ENCODE measurements around the gene MAML2. TPM values are rescaled to one million over a fixed set of nuclear protein-coding genes. Genes with fewer than 3 reads are reported as not detected.

MAML2 gene
- total and polyA plus RNA-seq, 2 experiments from 2014 or later: 4.7 to 15.3 TPM

DNA sequence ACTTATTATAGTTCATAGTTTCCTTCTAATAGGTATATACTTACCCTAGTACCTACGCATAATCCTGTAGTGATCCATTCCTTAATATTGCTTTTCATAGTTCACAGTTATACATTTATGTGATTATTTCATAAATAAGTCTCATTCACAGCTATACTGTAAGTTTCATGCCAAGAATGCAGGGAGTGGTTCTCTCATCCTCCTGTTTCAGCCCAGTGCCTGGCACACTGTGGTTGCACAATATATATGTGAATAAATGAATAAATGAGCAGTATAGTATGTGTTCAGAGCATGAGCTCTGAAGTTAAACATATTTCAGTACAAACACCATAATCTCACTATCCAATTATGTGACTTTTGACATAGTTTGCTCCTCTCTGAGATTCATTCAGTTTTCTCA, 115.8 kb downstream of the MAML2 start:
- no peaks in the 10 kb centered on the region for H3K27me3 ChIP-seq
- H2AFZ ChIP-seq: no peak overlapping the region
- H3K9me3 ChIP-seq (ENCODE audit: low read depth): no peaks in the 10 kb centered on the region
- H3K4me3 ChIP-seq: no peak overlapping the region
- peaks cover 75% of the 10 kb centered on the region for H3K79me2 ChIP-seq
- peaks cover 4% of the 10 kb centered on the region for H3K4me1 ChIP-seq (ENCODE audit: insufficient read depth)
- no peak for DNase-seq (ENCODE audit: low spot score)
- TF ChIP-seq, protein P1, sequence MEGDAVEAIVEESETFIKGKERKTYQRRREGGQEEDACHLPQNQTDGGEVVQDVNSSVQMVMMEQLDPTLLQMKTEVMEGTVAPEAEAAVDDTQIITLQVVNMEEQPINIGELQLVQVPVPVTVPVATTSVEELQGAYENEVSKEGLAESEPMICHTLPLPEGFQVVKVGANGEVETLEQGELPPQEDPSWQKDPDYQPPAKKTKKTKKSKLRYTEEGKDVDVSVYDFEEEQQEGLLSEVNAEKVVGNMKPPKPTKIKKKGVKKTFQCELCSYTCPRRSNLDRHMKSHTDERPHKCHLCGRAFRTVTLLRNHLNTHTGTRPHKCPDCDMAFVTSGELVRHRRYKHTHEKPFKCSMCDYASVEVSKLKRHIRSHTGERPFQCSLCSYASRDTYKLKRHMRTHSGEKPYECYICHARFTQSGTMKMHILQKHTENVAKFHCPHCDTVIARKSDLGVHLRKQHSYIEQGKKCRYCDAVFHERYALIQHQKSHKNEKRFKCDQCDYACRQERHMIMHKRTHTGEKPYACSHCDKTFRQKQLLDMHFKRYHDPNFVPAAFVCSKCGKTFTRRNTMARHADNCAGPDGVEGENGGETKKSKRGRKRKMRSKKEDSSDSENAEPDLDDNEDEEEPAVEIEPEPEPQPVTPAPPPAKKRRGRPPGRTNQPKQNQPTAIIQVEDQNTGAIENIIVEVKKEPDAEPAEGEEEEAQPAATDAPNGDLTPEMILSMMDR (IDR thresholded peaks at IDR 0.05; ENCODE audit: poor library complexity): no peak
- TF ChIP-seq EZH2 (IDR thresholded peaks at IDR 0.05; ENCODE audit: borderline replicate concordance) (no peak), EZH2phosphoT487 (IDR thresholded peaks at IDR 0.05; ENCODE audit: low read depth, severe bottlenecking, unreplicated experiment) (no peak)
- no peak overlapping the region for H3K4me2 ChIP-seq
- no peaks in the 10 kb centered on the region for H3K36me3 ChIP-seq (replicated peaks; ENCODE audit: insufficient read depth, low read depth)
- no peak overlapping the region for H3K27ac ChIP-seq
- H3K9me2 ChIP-seq (replicated peaks; ENCODE audit: insufficient read depth): no peaks in the 10 kb centered on the region
- 93% methylated on average over 1 of the region's 1 CpG for WGBS (ENCODE audit: low lambda C conversion rate, missing lambda C conversion rate)
- no peaks in the 10 kb centered on the region for H4K20me1 ChIP-seq (ENCODE audit: insufficient read depth, poor library complexity, severe bottlenecking)

DNA sequence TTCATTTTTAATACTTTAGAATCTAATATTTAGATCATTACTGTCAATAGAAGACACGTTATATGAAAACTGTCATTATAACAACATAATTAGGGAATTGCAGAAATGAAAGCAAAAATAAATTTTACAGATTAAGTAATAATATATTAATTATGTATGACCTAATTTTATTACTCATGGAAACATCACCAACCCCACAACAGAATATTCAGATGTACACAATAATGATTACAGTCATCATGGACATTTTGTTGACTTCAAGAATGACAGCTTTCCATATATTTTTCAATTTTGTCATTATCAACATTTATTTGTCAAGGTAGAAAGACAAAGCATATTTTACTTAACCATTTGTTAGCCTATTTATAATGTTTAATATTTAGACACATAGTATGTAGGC, 119.9 kb downstream of the MAML2 start:
- Histone ChIP-seq H3K27me3 (no peaks in the 10 kb centered on the region), H2AFZ (no peak overlapping the region), H3K27ac (no peak overlapping the region), H3K4me1 (ENCODE audit: insufficient read depth) (peaks cover 20% of the 10 kb centered on the region), H3K9me3 (ENCODE audit: low read depth) (no peaks in the 10 kb centered on the region), H3K4me3 (no peak overlapping the region), H3K36me3 (replicated peaks; ENCODE audit: insufficient read depth, low read depth) (no peaks in the 10 kb centered on the region), H3K4me2 (no peak overlapping the region), H4K20me1 (ENCODE audit: insufficient read depth, poor library complexity, severe bottlenecking) (no peaks in the 10 kb centered on the region), H3K79me2 (peaks cover 62% of the 10 kb centered on the region), H3K9me2 (replicated peaks; ENCODE audit: insufficient read depth) (no peaks in the 10 kb centered on the region)
- TF ChIP-seq, protein P1 (IDR thresholded peaks at IDR 0.05; ENCODE audit: poor library complexity): no peak
- TF ChIP-seq EZH2phosphoT487 (IDR thresholded peaks at IDR 0.05; ENCODE audit: low read depth, severe bottlenecking, unreplicated experiment) (no peak), EZH2 (IDR thresholded peaks at IDR 0.05; ENCODE audit: borderline replicate concordance) (no peak)
- WGBS (ENCODE audit: low lambda C conversion rate, missing lambda C conversion rate): 96% methylated on average over 1 of the region's 1 CpG
- DNase-seq (ENCODE audit: low spot score): no peak

- 77% methylated on average over 6 of the region's 6 CpGs for WGBS (ENCODE audit: low lambda C conversion rate, missing lambda C conversion rate)
- peaks cover 57% of the 10 kb centered on the region for H3K79me2 ChIP-seq
- H3K27ac ChIP-seq: no peak overlapping the region
Measured at GRCh38 chr11:96222102-96222501, 120.9 kb downstream of the MAML2 start.

More at GRCh38 chr11:96222102-96222501, 120.9 kb downstream of the MAML2 start:
- no peak for DNase-seq (ENCODE audit: low spot score)
- Histone ChIP-seq H3K27me3 (no peaks in the 10 kb centered on the region), H3K4me1 (ENCODE audit: insufficient read depth) (peaks cover 23% of the 10 kb centered on the region), H3K36me3 (replicated peaks; ENCODE audit: insufficient read depth, low read depth) (no peaks in the 10 kb centered on the region), H2AFZ (no peak overlapping the region), H3K9me3 (ENCODE audit: low read depth) (no peaks in the 10 kb centered on the region), H3K4me3 (no peak overlapping the region), H4K20me1 (ENCODE audit: insufficient read depth, poor library complexity, severe bottlenecking) (no peaks in the 10 kb centered on the region), H3K4me2 (no peak overlapping the region), H3K9me2 (replicated peaks; ENCODE audit: insufficient read depth) (no peaks in the 10 kb centered on the region)
- TF ChIP-seq, protein P1 (IDR thresholded peaks at IDR 0.05; ENCODE audit: poor library complexity): no peak
- TF ChIP-seq EZH2 (IDR thresholded peaks at IDR 0.05; ENCODE audit: borderline replicate concordance): no peak
- no peak for TF ChIP-seq EZH2phosphoT487 (IDR thresholded peaks at IDR 0.05; ENCODE audit: low read depth, severe bottlenecking, unreplicated experiment)

All from hepatocyte (in vitro differentiated cells).